Lower leg skin (tissue), 4 donors: ENCODE measurements around the gene PLEKHG3. TPM values are rescaled to one million over a fixed set of nuclear protein-coding genes. Genes with fewer than 3 reads are reported as not detected.

Source experiments
- DNase-seq, 2 donors: peaks; one replicate each; pipeline ENCODE4 v3.0.0-alpha.2; 2019; ENCODE audit warnings: low spot score in 2 of 2
- H3K4me3 ChIP-seq: fragments of 200-600 bp; sonication (generic); 2 replicates; pipeline ENCODE4 v1.5.1; 2017; ENCODE audit warnings: mild to moderate bottlenecking, low read depth; ENCODE audit not compliant: poor library complexity, severe bottlenecking
- CTCF ChIP-seq, 3 donors: fragments of 450-650 bp; IDR thresholded peaks; one replicate each; pipeline ENCODE4 v1.5.1; 2016; ENCODE audit warnings: antibody characterized with exemption in 3 of 3, mild to moderate bottlenecking in 3 of 3, moderate library complexity in 2 of 3
- POLR2A ChIP-seq, 2 donors: fragments of 450-650 bp; IDR thresholded peaks; one replicate each; pipeline ENCODE4 v1.6.1; 2016 to 2017; ENCODE audit warnings: antibody characterized with exemption in 2 of 2, mild to moderate bottlenecking in 1 of 2, moderate library complexity in 1 of 2
- WGBS, 2 donors: methylation state at CpG; one replicate each; pipeline ENCODE4 v1.1.5; 2018; 5-methylcytosine and 5-hydroxymethylcytosine counted together
- intact Hi-C: fragments of 100-400 bp; cut with DNase I; formaldehyde crosslinking; loops from one replicate; pipeline ENCODE4 v1.15.0; 2023; ENCODE audit warnings: low total_unique reads
- total RNA-seq, 4 donors: library from RNA; depleted of rRNA; stranded (reverse); fragments of >200 nt; gene quantifications; one replicate each; pipeline ENCODE4 v1.1.0, GENCODE V29; 2016

PLEKHG3 gene
- total RNA-seq, 4 donors from 2014 or later = 92.9 to 178 (median 125) TPM

GRCh38 chr14:64788706-64789105 is 84.5 kb downstream of the PLEKHG3 start:
- no peak overlapping the region for H3K4me3 ChIP-seq

GRCh38 chr14:64789696-64790095 is 85.5 kb downstream of the PLEKHG3 start:
- TF ChIP-seq POLR2A (IDR thresholded peaks at IDR 0.05) (no peak), CTCF (IDR thresholded peaks at IDR 0.05) (no peak)
- no peak overlapping the region for H3K4me3 ChIP-seq
- 64 to 65% methylated on average over 5 of the region's 5 CpGs for WGBS, 2 donors

More at GRCh38 chr14:64788706-64789105, 84.5 kb downstream of the PLEKHG3 start:
- WGBS, 2 donors = 8 to 12% methylated on average over 1 of the region's 1 CpG
- DNase-seq = no peak
- TF ChIP-seq CTCF (IDR thresholded peaks at IDR 0.05) (no peak), POLR2A (IDR thresholded peaks at IDR 0.05) (no peak)
- intact Hi-C loops = loop anchor here (10.0 kb wide), 1 partner anchor 334 kb away; no protein-coding TSS in a partner anchor

GRCh38 chr14:64790478-64790877 is 86.3 kb downstream of the PLEKHG3 start:
- DNase-seq = no peak
- TF ChIP-seq CTCF (IDR thresholded peaks at IDR 0.05) = no peak
- TF ChIP-seq POLR2A (IDR thresholded peaks at IDR 0.05) = no peak
- WGBS, 2 donors = 85 to 90% methylated on average over 6 of the region's 6 CpGs
- intact Hi-C loops = no loop called here
- H3K4me3 ChIP-seq = no peak overlapping the region

More at GRCh38 chr14:64789696-64790095, 85.5 kb downstream of the PLEKHG3 start:
- DNase-seq = no peak
- intact Hi-C loops = loop anchor here (10.0 kb wide), 1 partner anchor 335 kb away; no protein-coding TSS in a partner anchor

- TF ChIP-seq POLR2A (IDR thresholded peaks at IDR 0.05) (no peak), CTCF (IDR thresholded peaks at IDR 0.05) (no peak)
- 78 to 86% methylated on average over 4 of the region's 4 CpGs for WGBS, 2 donors
- H3K4me3 ChIP-seq = no peak overlapping the region
- no peak for DNase-seq
- intact Hi-C loops = no loop called here
These were observed 88.0 kb downstream of the PLEKHG3 start for GRCh38 chr14:64792231-64792630.

- WGBS, 2 donors = 95% methylated on average over 26 of the region's 26 CpGs
- H3K4me3 ChIP-seq = no peak overlapping the region
- no peak for DNase-seq
- no peak for TF ChIP-seq CTCF (IDR thresholded peaks at IDR 0.05)
- no peak for TF ChIP-seq POLR2A (IDR thresholded peaks at IDR 0.05)
- intact Hi-C loops = no loop called here
These were observed 88.8 kb downstream of the PLEKHG3 start for GRCh38 chr14:64792871-64793560.
